Sigmoid colon (tissue), 7 donors: ENCODE data around the gene C1orf21. TPM values are rescaled to one million over a fixed set of nuclear protein-coding genes. Genes with fewer than 3 reads are reported as not detected.

ENCODE experiments used
- DNase-seq: peaks from one replicate; pipeline ENCODE4 v3.0.0-alpha.2; 2019
- H3K27ac ChIP-seq, 4 donors: fragments of 200-600 bp; sonication (generic); one replicate each; pipeline ENCODE4 v1.5.1; 2016 to 2019; ENCODE audit warnings: mild to moderate bottlenecking in 1 of 4
- H3K27me3 ChIP-seq, 3 donors: fragments of 200-600 bp; sonication (generic); one replicate each; pipeline ENCODE4 v1.5.1; 2019; ENCODE audit warnings: mild to moderate bottlenecking in 1 of 3
- H3K36me3 ChIP-seq, 4 donors: fragments of 200-600 bp; sonication (generic); one replicate each; pipeline ENCODE4 v1.5.1; 2016 to 2019
- H3K4me1 ChIP-seq, 4 donors: fragments of 200-600 bp; sonication (generic); one replicate each; pipeline ENCODE4 v1.5.1; 2017 to 2019
- H3K4me3 ChIP-seq, 4 donors: fragments of 200-600 bp; sonication (generic); one replicate each; pipeline ENCODE4 v1.5.1; 2017 to 2019; ENCODE audit warnings: mild to moderate bottlenecking in 2 of 4, moderate library complexity in 1 of 4
- H3K9me3 ChIP-seq, 4 donors: fragments of 200-600 bp in 3 of 4; sonication (generic) in 3 of 4; one replicate each; pipeline versions ENCODE4 v1.5.1 to v1.6.1; 2013 to 2019
- EP300 ChIP-seq, 4 donors: sonication (generic); formaldehyde crosslinking; IDR thresholded peaks; one replicate each; pipeline ENCODE4 v1.6.1; 2017; ENCODE audit warnings: antibody characterized with exemption in 4 of 4
- POLR2A ChIP-seq, 2 donors: fragments of 450-650 bp; IDR thresholded peaks; one replicate each; pipeline ENCODE4 v1.6.1; 2016; ENCODE audit warnings: antibody characterized with exemption in 2 of 2, mild to moderate bottlenecking in 2 of 2, moderate library complexity in 2 of 2
- POLR2AphosphoS5 ChIP-seq, 4 donors: sonication (generic); formaldehyde crosslinking; IDR thresholded peaks; one replicate each; pipeline ENCODE4 v1.6.1; 2017; ENCODE audit warnings: antibody characterized with exemption in 4 of 4
- WGBS, 2 donors: extraction: QIAGEN DNeasy Blood & Tissue Kit; methylation state at CpG; one replicate each; pipeline ENCODE4 v1.1.7; 2013; 5-methylcytosine and 5-hydroxymethylcytosine counted together
- intact Hi-C: fragments of 100-400 bp; cut with DNase I; formaldehyde crosslinking; loops from one replicate; pipeline ENCODE4 v1.15.1; 2023
- polyA plus RNA-seq, 3 donors: library from polyadenylated mRNA; stranded (reverse); fragments of 200-250 nt; gene quantifications; one replicate each; pipeline ENCODE4 v1.2.3, GENCODE V29; 2013
- total RNA-seq, 4 donors: library from RNA; depleted of rRNA; stranded (reverse); fragments of >200 nt; gene quantifications; one replicate each; pipeline ENCODE4 v1.1.0, GENCODE V29; 2016
- TF ChIP-seq, protein P1 (sequence below), 4 experiments: fragments of 450-650 bp in 3 of 4; fragments of 200-600 bp in 1 of 4; IDR thresholded peaks; one replicate each; pipeline ENCODE4 v1.5.1; 2016 to 2019; ENCODE audit warnings: antibody characterized with exemption in 4 of 4, mild to moderate bottlenecking in 3 of 4, moderate library complexity in 2 of 4
- donor health status: healthy with polysubstance abuse.
- donor health status: Bipolar disorder and iron deficiency.
- donor health status: healthy.

C1orf21 gene
- total and polyA plus RNA-seq, 7 donors: 39.5 to 109 (median 80.0) TPM

DNA sequence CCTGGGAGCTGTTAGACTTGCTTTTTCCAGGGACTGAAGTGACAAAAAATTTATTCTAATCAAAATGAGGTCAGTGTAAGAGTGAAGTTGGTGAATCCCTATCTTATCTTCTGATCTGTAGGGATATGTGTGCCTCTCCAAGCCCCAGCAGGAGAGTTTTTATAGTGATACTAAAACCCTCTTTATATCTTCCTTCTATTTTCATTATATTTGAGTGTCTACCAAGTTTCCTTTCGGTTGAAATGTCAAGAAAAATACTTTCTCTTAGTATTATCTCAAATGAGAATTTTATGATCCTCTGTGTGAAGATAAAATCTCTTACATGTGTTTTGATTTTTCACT, 18.9 kb downstream of the C1orf21 start:
- Histone ChIP-seq H3K4me1 (peaks cover 0 to 43% (median 15%) of the 10 kb centered on the region in 4 donors), H3K4me3 (no peak overlapping the region), H3K27me3 (no peaks in the 10 kb centered on the region), H3K9me3 (no peaks in the 10 kb centered on the region), H3K27ac (no peak overlapping the region), H3K36me3 (no peaks in the 10 kb centered on the region)
- intact Hi-C loops: no loop called here
- 27 to 54% methylated on average over 1 of the region's 1 CpG for WGBS, 2 donors
- no peak for TF ChIP-seq EP300 (IDR thresholded peaks at IDR 0.05)
- no peak for TF ChIP-seq POLR2A (IDR thresholded peaks at IDR 0.05)
- TF ChIP-seq, protein P1, sequence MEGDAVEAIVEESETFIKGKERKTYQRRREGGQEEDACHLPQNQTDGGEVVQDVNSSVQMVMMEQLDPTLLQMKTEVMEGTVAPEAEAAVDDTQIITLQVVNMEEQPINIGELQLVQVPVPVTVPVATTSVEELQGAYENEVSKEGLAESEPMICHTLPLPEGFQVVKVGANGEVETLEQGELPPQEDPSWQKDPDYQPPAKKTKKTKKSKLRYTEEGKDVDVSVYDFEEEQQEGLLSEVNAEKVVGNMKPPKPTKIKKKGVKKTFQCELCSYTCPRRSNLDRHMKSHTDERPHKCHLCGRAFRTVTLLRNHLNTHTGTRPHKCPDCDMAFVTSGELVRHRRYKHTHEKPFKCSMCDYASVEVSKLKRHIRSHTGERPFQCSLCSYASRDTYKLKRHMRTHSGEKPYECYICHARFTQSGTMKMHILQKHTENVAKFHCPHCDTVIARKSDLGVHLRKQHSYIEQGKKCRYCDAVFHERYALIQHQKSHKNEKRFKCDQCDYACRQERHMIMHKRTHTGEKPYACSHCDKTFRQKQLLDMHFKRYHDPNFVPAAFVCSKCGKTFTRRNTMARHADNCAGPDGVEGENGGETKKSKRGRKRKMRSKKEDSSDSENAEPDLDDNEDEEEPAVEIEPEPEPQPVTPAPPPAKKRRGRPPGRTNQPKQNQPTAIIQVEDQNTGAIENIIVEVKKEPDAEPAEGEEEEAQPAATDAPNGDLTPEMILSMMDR (IDR thresholded peaks at IDR 0.05): no peak
- no peak for TF ChIP-seq POLR2AphosphoS5 (IDR thresholded peaks at IDR 0.05)
- no peak for DNase-seq

DNA sequence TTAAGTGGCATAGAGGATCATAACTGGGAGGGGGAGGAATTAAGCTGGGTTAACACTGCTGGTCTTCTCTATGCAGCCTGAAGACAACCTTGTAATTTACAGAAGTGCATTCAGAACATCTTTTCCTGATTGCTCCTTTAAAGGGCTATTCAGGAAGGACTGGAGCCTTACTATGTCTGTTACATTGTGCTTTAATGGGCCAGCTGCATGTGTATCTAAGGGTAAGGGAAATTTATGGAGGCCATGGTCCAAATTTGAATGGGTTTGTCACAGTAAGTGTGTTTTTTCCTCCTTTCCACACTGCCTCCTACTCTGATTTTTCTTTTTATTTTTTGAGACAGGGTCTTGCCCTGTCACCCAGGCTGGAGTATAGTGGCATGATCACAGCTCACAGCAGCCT, 19.6 kb downstream of the C1orf21 start:
- no peak overlapping the region for H3K27ac ChIP-seq
- no peaks in the 10 kb centered on the region for H3K36me3 ChIP-seq
- no peak for DNase-seq
- no peaks in the 10 kb centered on the region for H3K27me3 ChIP-seq
- H3K4me3 ChIP-seq: no peak overlapping the region
- intact Hi-C loops: no loop called here
- H3K9me3 ChIP-seq: no peaks in the 10 kb centered on the region
- peaks cover 0 to 43% (median 15%) of the 10 kb centered on the region in 4 donors for H3K4me1 ChIP-seq
- TF ChIP-seq POLR2AphosphoS5 (IDR thresholded peaks at IDR 0.05) (no peak), EP300 (IDR thresholded peaks at IDR 0.05) (no peak), POLR2A (IDR thresholded peaks at IDR 0.05) (no peak)
- TF ChIP-seq, protein P1 (IDR thresholded peaks at IDR 0.05): no peak

DNA sequence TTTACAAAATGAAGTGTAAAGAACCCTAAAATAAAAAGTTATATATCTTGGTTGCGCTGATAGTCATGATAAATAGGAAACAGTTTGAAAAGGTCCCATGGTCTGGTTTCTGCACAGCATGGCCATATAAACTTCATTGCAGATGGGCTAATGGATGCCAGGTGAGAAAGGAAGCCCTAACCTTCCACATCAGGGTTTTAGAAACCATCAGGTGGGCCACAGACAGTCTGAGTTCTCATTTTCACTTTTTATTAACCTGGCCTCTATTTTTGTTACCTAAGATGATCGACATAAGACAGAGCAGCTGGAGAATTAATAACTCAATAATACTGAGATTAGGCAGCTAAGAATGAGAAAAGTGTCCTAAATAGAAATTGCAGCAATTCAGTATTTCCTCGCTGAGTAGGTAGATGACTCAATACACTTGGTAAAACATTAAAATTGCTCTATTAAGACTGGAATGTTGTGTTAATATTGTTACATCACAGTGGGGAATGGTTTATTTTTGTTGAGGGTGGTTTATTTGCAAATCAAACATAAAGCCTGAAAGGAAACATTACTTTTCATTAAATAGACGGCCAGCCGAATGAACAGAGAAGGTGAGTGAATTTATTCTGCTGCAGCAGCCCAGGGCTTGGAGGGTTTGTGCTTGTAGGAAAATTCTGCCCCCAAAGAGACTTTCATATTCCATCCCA, 21.1 kb downstream of the C1orf21 start:
- intact Hi-C loops: no loop called here
- no peaks in the 10 kb centered on the region for H3K27me3 ChIP-seq
- 68 to 78% methylated on average over 5 of the region's 5 CpGs for WGBS, 2 donors
- peak overlapping the region in 2 of 4 donors; percentile 27 to 49 for H3K27ac ChIP-seq
- no peak for DNase-seq
- peaks cover 0 to 34% (median 15%) of the 10 kb centered on the region in 4 donors for H3K4me1 ChIP-seq
- H3K4me3 ChIP-seq: no peak overlapping the region
- H3K36me3 ChIP-seq: no peaks in the 10 kb centered on the region
- TF ChIP-seq, protein P1 (IDR thresholded peaks at IDR 0.05): no peak
- TF ChIP-seq EP300 (IDR thresholded peaks at IDR 0.05) (no peak), POLR2AphosphoS5 (IDR thresholded peaks at IDR 0.05) (no peak), POLR2A (IDR thresholded peaks at IDR 0.05) (no peak)
- no peaks in the 10 kb centered on the region for H3K9me3 ChIP-seq

DNA sequence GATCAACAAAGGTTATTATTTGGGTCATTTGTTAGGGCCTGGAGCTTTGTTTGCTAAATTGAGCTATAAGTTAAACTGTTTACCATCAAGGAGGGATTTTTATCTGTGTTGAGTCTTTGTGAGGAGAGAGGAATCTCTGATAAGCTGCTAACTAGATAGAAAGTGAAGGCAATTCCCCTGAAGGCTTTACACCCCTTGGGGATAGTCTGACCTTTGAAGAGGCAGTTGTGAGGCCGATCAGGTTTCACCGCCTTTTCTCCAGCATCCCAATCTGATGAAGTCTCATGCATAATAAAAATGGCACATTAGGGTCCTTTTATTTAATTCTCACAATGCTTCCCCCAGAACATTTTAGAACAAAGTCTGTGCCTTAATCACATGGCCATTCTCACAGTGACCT, 21.8 kb downstream of the C1orf21 start:
- intact Hi-C loops: no loop called here
- no peak for TF ChIP-seq EP300 (IDR thresholded peaks at IDR 0.05)
- TF ChIP-seq POLR2AphosphoS5 (IDR thresholded peaks at IDR 0.05): no peak
- TF ChIP-seq, protein P1 (IDR thresholded peaks at IDR 0.05): no peak
- TF ChIP-seq POLR2A (IDR thresholded peaks at IDR 0.05): no peak
- no peaks in the 10 kb centered on the region for H3K36me3 ChIP-seq
- peak overlapping the region in 2 of 4 donors; percentile 27 to 49 for H3K27ac ChIP-seq
- 92 to 98% methylated on average over 2 of the region's 2 CpGs for WGBS, 2 donors
- peaks cover 0 to 34% (median 15%) of the 10 kb centered on the region in 4 donors for H3K4me1 ChIP-seq
- H3K9me3 ChIP-seq: no peaks in the 10 kb centered on the region
- no peak overlapping the region for H3K4me3 ChIP-seq
- H3K27me3 ChIP-seq: no peaks in the 10 kb centered on the region
- no peak for DNase-seq

DNA sequence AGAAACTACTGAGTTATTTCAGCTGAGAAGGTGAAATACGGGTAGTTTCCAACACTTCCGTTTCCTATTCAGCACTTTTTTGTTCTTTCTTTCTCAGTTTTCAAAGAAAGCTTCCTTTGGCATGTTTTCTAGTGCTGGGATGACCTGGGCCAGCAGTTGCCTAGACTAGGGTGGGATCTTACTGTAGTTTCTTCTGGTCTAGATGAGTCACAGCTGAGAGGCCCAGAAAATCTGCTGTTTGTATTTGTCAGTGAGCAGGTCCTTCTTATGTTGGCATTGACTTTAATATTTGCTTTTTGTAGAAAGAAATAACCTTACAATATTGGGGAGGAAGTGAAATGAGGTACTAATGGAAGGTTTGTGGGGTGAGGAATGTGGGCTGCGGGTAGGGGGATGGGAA, 22.2 kb downstream of the C1orf21 start:
- Histone ChIP-seq H3K36me3 (no peaks in the 10 kb centered on the region), H3K27ac (peak overlapping the region in 2 of 4 donors; percentile 27 to 49), H3K27me3 (no peaks in the 10 kb centered on the region), H3K9me3 (no peaks in the 10 kb centered on the region), H3K4me1 (peaks cover 0 to 34% (median 15%) of the 10 kb centered on the region in 4 donors), H3K4me3 (no peak overlapping the region)
- TF ChIP-seq POLR2AphosphoS5 (IDR thresholded peaks at IDR 0.05) (no peak), EP300 (IDR thresholded peaks at IDR 0.05) (no peak), POLR2A (IDR thresholded peaks at IDR 0.05) (no peak)
- TF ChIP-seq, protein P1 (IDR thresholded peaks at IDR 0.05): no peak
- WGBS, 2 donors: 60 to 88% methylated on average over 3 of the region's 3 CpGs
- intact Hi-C loops: no loop called here
- DNase-seq: no peak
